Tibial nerve (tissue), 4 donors: ENCODE results near the gene NFATC1. TPM values are rescaled to one million over a fixed set of nuclear protein-coding genes. Genes with fewer than 3 reads are reported as not detected.

Experiments
- DNase-seq, 2 donors: peaks; one replicate each; pipeline ENCODE4 v3.0.0-alpha.2; 2019; ENCODE audit warnings: low spot score in 2 of 2
- H3K27ac ChIP-seq, 4 donors: fragments of 200-600 bp; sonication (generic) in 3 of 4; one replicate each; pipeline ENCODE4 v1.5.1; 2017 to 2019; ENCODE audit warnings: mild to moderate bottlenecking in 1 of 4
- H3K27me3 ChIP-seq, 2 donors: fragments of 200-600 bp; sonication (generic) in 1 of 2; one replicate each; pipeline versions ENCODE4 v1.5.1 to v1.6.0; 2017 to 2019
- H3K36me3 ChIP-seq, 3 donors: fragments of 200-600 bp; sonication (generic); one replicate each; pipeline ENCODE4 v1.5.1; 2018 to 2019
- H3K4me1 ChIP-seq, 4 donors: fragments of 200-600 bp; sonication (generic) in 3 of 4; one replicate each; pipeline ENCODE4 v1.5.1; 2017 to 2019
- H3K4me3 ChIP-seq, 4 donors: fragments of 200-600 bp; sonication (generic) in 3 of 4; one replicate each; pipeline ENCODE4 v1.5.1; 2017 to 2019; ENCODE audit warnings: mild to moderate bottlenecking in 1 of 4, moderate library complexity in 1 of 4
- H3K9me3 ChIP-seq, 4 donors: fragments of 200-600 bp; sonication (generic) in 3 of 4; one replicate each; pipeline ENCODE4 v1.5.1; 2017 to 2019
- CTCF ChIP-seq, 5 experiments: fragments of 200-600 bp in 3 of 5; fragments of 450-650 bp in 2 of 5; sonication (generic) in 3 of 5; IDR thresholded peaks; one replicate each; pipeline ENCODE4 v1.5.1; 2016 to 2019; ENCODE audit warnings: antibody characterized with exemption in 5 of 5, mild to moderate bottlenecking in 3 of 5, moderate library complexity in 2 of 5
- EP300 ChIP-seq, 2 donors: sonication (generic); formaldehyde crosslinking; IDR thresholded peaks; one replicate each; pipeline ENCODE4 v1.6.1; 2017; ENCODE audit warnings: antibody characterized with exemption in 2 of 2, mild to moderate bottlenecking in 1 of 2
- POLR2A ChIP-seq, 2 donors: fragments of 450-650 bp; IDR thresholded peaks; one replicate each; pipeline ENCODE4 v1.6.1; 2017; ENCODE audit warnings: antibody characterized with exemption in 2 of 2, mild to moderate bottlenecking in 2 of 2, moderate library complexity in 2 of 2
- WGBS, 2 donors: methylation state at CpG; one replicate each; pipeline ENCODE4 v1.1.5; 2018; 5-methylcytosine and 5-hydroxymethylcytosine counted together
- total RNA-seq, 4 donors: library from RNA; depleted of rRNA; stranded (reverse); fragments of >200 nt; gene quantifications; one replicate each; pipeline ENCODE4 v1.1.0, GENCODE V29; 2016

The NFATC1 gene
- total RNA-seq, 4 donors from 2014 or later, result 33.7 to 48.6 (median 37.8) TPM

- peak overlapping the region in 1 of 4 donors; percentile 14 for H3K4me3 ChIP-seq
- peak in 1 of 2 donors; percentile 43 for DNase-seq
- no peaks in the 10 kb centered on the region for H3K27me3 ChIP-seq
- peaks cover 0 to 39% (median 8%) of the 10 kb centered on the region in 3 donors for H3K36me3 ChIP-seq
- TF ChIP-seq CTCF (IDR thresholded peaks at IDR 0.05) (no peak), EP300 (IDR thresholded peaks at IDR 0.05) (peak in 1 of 2 donors; percentile 61)
- peak overlapping the region in 3 of 4 donors; percentile 35 to 79 (median 51) for H3K27ac ChIP-seq
- peaks cover 0 to 31% (median 8%) of the 10 kb centered on the region in 4 donors for H3K4me1 ChIP-seq
- 53 to 69% methylated on average over 27 to 42 of the region's 50 CpGs for WGBS, 2 donors
- no peaks in the 10 kb centered on the region for H3K9me3 ChIP-seq
Observed at GRCh38 chr18:79484661-79485621, 89.2 kb downstream of the NFATC1 start.

GRCh38 chr18:79485788-79486355 is 90.1 kb downstream of the NFATC1 start:
- Histone ChIP-seq H3K4me1 (peaks cover 0 to 31% (median 8%) of the 10 kb centered on the region in 4 donors), H3K27ac (peak overlapping the region in 3 of 4 donors; percentile 15 to 79 (median 51)), H3K27me3 (no peaks in the 10 kb centered on the region), H3K36me3 (peaks cover 0 to 48% (median 8%) of the 10 kb centered on the region in 3 donors), H3K4me3 (peak overlapping the region in 1 of 4 donors; percentile 14), H3K9me3 (no peaks in the 10 kb centered on the region)
- WGBS, 2 donors, result 44 to 56% methylated on average over 16 of the region's 16 CpGs
- DNase-seq, result no peak
- TF ChIP-seq EP300 (IDR thresholded peaks at IDR 0.05) (peak in 1 of 2 donors; percentile 24), CTCF (IDR thresholded peaks at IDR 0.05) (no peak)

- Histone ChIP-seq H3K36me3 (peaks cover 0 to 55% (median 8%) of the 10 kb centered on the region in 3 donors), H3K4me3 (no peak overlapping the region), H3K9me3 (no peaks in the 10 kb centered on the region), H3K4me1 (peaks cover 0 to 31% (median 8%) of the 10 kb centered on the region in 4 donors), H3K27me3 (no peaks in the 10 kb centered on the region), H3K27ac (peak overlapping the region in 3 of 4 donors; percentile 15 to 79 (median 51))
- 84% methylated on average over 40 to 57 of the region's 69 CpGs for WGBS, 2 donors
- DNase-seq, result no peak
- TF ChIP-seq EP300 (IDR thresholded peaks at IDR 0.05) (no peak), POLR2A (IDR thresholded peaks at IDR 0.05) (no peak)
Observed at GRCh38 chr18:79486356-79487182, 90.8 kb downstream of the NFATC1 start.

GRCh38 chr18:79487183-79487800 is 91.6 kb downstream of the NFATC1 start:
- 96% methylated on average over 29 to 36 of the region's 42 CpGs for WGBS, 2 donors
- no peak overlapping the region for H3K27ac ChIP-seq
- no peaks in the 10 kb centered on the region for H3K9me3 ChIP-seq
- no peak overlapping the region for H3K4me3 ChIP-seq
- H3K27me3 ChIP-seq, result no peaks in the 10 kb centered on the region
- no peak for TF ChIP-seq POLR2A (IDR thresholded peaks at IDR 0.05)
- no peak for TF ChIP-seq CTCF (IDR thresholded peaks at IDR 0.05)
- no peak for TF ChIP-seq EP300 (IDR thresholded peaks at IDR 0.05)
- peaks cover 0 to 63% (median 8%) of the 10 kb centered on the region in 3 donors for H3K36me3 ChIP-seq
- no peak for DNase-seq
- H3K4me1 ChIP-seq, result peaks cover 0 to 31% (median 8%) of the 10 kb centered on the region in 4 donors

- H3K4me3 ChIP-seq, result no peak overlapping the region
- peaks cover 0 to 65% (median 8%) of the 10 kb centered on the region in 3 donors for H3K36me3 ChIP-seq
- H3K27ac ChIP-seq, result no peak overlapping the region
- no peaks in the 10 kb centered on the region for H3K9me3 ChIP-seq
- 82 to 89% methylated on average over 21 to 22 of the region's 22 CpGs for WGBS, 2 donors
- DNase-seq, result no peak
- TF ChIP-seq CTCF (IDR thresholded peaks at IDR 0.05) (no peak), POLR2A (IDR thresholded peaks at IDR 0.05) (no peak), EP300 (IDR thresholded peaks at IDR 0.05) (no peak)
- H3K4me1 ChIP-seq, result peaks cover 0 to 31% (median 8%) of the 10 kb centered on the region in 4 donors
- no peaks in the 10 kb centered on the region for H3K27me3 ChIP-seq
Observed at GRCh38 chr18:79487801-79488201, 92.1 kb downstream of the NFATC1 start.
